C4-2B (cell line): ENCODE measurements around the gene GGNBP2.

Source experiments
- H3K27ac ChIP-seq: fragments of 450-650 bp; 2 replicates; pipeline ENCODE4 v1.5.1; 2017
- CTCF ChIP-seq: fragments of 450-650 bp; conservative IDR thresholded peaks from 2 replicates; pipeline ENCODE4 v1.5.1; 2017; ENCODE audit warnings: mild to moderate bottlenecking
- ZFX ChIP-seq: fragments of 450-650 bp; IDR thresholded peaks from 2 replicates; pipeline ENCODE4 v1.6.1; 2017

Gene GGNBP2

GRCh38 chr17:36544307-36545076 lies at the start of gene GGNBP2:
Gene GGNBP2, plus strand, starts transcription at chr17:36544919. Its CDS starts 806 bp downstream, at chr17:36545725.
- TF ChIP-seq CTCF (no peak; the same call in 1 of the 2 replicates), ZFX (peak; percentile 53)
- peak within 1 kb of the TSS; percentile 98 for H3K27ac ChIP-seq

GRCh38 chr17:36495076-36495578 lies 49.6 kb upstream of the GGNBP2 start:
- H3K27ac ChIP-seq, result peak overlapping the region; percentile 38
- TF ChIP-seq CTCF (no peak), ZFX (no peak)

- H3K27ac ChIP-seq, result no peak overlapping the region
- no peak for TF ChIP-seq ZFX
- TF ChIP-seq CTCF, result no peak
Measured at GRCh38 chr17:36496018-36496789, 48.5 kb upstream of the GGNBP2 start.

- no peak overlapping the region for H3K27ac ChIP-seq
- TF ChIP-seq ZFX (no peak), CTCF (no peak)
Measured at GRCh38 chr17:36498155-36498554, 46.6 kb upstream of the GGNBP2 start.

- no peak for TF ChIP-seq ZFX
- TF ChIP-seq CTCF, result no peak
- H3K27ac ChIP-seq, result no peak overlapping the region
Measured at GRCh38 chr17:36498560-36499300, 46.0 kb upstream of the GGNBP2 start.

- no peak overlapping the region for H3K27ac ChIP-seq
- TF ChIP-seq ZFX, result no peak
- no peak for TF ChIP-seq CTCF
Measured at GRCh38 chr17:36500745-36501225, 43.9 kb upstream of the GGNBP2 start.
